Activated CD4-positive, alpha-beta T cell treated with anti-CD3 and anti-CD28 coated beads for 4 hours (primary cell): ENCODE results near the gene KCNAB2.

Experiments
- DNase-seq, 2 donors: peaks; one replicate each; pipeline ENCODE4 v3.0.0-alpha.2; 2020

Gene KCNAB2

GRCh38 chr1:6113116-6113515 is 67.4 kb downstream of the KCNAB2 start:
- DNase-seq: no peak

DNA sequence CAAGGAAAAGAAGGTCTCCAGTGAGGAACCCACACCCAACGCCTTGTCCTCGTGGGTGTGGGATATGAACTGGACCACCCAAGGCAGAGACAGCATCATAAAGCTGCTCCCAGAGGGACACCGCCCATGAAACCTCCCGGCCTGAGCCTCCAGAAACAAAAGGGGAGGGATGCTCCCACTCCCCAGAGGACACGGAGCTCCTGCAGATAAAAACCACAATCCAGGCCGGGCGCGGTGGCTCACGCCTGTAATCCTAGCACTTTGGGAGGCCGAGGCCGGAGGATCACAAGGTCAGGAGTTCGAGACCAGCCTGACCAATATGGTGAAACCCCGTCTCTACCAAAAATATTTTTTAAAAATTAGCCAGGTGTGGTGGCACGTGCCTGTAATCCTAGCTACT is 68.1 kb downstream of the KCNAB2 start:
- no peak for DNase-seq

- DNase-seq: no peak
Observed at GRCh38 chr1:6116137-6116536, 70.4 kb downstream of the KCNAB2 start.

DNA sequence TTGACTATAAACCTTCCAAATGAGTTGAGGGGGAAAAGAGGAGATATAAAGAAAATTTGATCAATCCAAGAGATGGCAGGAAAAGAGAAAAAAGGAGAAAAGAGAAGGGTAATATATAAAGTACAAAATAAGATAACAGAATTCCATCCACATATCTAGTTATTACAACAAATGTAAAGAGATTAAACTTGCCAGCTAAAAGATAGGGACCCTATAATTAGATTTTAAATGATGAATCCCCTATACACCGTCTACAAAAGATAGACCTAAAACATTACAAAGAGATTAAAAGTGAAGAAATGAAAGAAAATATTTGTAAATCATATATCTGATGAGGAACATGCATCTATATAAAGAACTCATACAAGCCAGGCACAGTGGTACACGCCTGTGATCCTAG is 71.4 kb downstream of the KCNAB2 start:
- DNase-seq: no peak

GRCh38 chr1:6117624-6118023 is 71.9 kb downstream of the KCNAB2 start:
- no peak for DNase-seq

DNA sequence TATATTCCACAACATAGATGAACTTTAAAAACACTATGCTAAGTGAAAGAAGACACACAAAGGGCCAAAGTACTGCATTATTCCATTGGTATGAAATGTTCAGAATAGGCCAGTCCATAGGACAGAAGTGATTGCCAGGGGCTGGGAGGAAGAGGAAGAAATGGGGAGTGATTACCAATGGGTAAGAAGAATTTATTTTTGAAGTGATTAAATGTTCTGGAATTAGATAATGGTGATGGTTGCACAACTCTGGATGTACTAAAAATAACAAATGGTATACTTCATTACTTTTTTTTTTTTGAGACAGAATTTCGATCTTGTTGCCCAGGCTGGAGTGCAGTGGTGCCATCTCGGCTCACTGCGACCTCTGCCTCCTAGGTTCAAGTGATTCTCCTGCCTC is 72.7 kb downstream of the KCNAB2 start:
- no peak for DNase-seq

DNA sequence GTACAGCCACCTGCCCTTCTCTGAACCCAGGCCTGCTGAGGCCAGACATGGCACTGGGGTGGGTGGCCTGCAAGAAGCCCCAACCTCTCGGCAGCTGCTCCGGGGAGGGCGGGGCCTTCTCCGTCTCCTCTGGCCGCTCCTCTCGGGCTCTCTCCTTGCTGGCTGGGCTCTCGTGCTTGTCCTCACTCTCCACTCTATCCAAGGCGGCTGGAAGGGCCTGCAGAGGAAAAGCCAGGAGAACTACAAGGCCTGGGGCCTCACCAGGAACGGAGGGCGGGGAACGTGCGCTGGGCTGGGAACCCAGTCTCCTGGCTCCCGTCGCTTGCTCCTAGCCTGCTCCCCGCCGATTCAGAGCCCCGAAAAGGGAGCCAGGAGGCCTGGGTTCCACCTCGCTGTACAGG is 75.3 kb downstream of the KCNAB2 start:
- DNase-seq: no peak

DNA sequence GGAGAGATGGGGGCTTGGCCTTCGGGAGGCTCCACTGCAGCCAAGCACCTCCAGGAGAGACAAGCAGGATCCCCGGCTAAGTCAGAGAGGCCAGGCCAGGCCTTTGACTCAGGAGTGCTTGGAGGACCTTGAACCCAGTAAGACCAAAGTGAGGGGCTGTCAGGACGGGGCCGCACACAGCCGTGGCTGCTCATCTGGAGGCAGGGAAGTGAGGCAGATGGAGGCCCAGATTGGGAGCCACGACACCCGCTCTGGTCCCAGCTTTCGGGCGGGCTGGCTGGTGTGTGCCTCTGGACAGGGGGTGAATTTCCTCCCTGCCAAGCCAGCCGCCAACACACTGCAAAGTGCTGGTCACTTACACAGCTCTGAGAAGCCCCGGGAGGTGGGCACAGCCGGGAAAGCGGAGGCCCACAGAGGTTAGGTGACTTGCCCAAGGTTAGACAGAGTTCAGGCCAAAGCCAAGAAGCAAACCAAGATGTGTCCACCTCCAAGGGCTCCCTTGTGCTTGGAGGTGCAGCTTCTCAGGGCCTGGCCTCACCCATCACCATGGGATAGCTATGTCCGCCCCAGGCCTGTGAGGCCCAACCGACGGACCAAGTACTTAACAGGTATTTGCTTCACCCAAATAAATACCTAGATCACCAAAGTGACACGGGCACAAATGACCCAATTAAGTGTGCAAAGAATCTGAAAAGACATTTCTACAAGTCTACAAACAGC is 76.1 kb downstream of the KCNAB2 start:
- no peak for DNase-seq

DNA sequence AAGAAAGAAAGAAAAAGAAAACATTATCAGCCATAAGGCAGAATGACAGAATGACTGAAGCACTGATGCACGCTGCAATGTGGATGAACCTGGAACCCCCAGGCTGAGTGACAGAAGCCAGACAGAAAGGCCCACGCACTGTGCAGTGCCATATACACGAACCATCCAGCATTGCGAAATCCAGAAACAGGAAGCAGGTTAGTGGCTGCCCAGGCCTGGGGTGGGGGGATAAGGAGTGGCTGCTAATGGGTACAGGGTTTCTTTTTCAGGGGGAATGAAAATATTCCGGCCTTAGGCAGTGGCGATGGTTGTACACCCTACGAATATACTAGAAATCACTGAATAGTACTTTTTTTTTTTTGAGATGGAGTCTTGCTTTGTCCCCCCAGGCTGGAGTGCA is 77.4 kb downstream of the KCNAB2 start:
- no peak for DNase-seq

GRCh38 chr1:6123816-6124215 is 78.1 kb downstream of the KCNAB2 start:
- DNase-seq: no peak

GRCh38 chr1:6124341-6124740 is 78.7 kb downstream of the KCNAB2 start:
- DNase-seq: no peak

- no peak for DNase-seq
Observed at GRCh38 chr1:6124746-6125365, 79.2 kb downstream of the KCNAB2 start.

DNA sequence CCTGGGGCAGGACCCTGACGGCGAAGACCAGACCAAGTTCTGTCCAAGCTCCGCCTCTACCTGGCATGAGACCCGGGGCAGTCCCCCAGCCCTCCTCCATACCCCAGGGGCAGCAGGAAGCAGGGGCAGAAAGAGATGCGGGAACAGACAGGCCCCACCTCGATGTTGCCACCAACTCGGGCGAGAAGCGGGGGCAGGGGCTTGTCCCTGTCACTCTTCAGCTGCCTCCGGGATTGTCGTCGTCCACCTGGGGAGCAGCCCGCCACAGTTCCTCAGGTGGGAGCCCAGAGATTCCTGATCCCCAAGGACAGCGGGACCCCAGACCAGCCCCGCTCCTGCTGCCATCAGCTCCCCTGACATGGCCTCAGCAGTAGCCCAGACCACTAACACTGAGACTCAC is 79.7 kb downstream of the KCNAB2 start:
- no peak for DNase-seq

- DNase-seq: no peak
Observed at GRCh38 chr1:6126028-6126427, 80.3 kb downstream of the KCNAB2 start.

DNA sequence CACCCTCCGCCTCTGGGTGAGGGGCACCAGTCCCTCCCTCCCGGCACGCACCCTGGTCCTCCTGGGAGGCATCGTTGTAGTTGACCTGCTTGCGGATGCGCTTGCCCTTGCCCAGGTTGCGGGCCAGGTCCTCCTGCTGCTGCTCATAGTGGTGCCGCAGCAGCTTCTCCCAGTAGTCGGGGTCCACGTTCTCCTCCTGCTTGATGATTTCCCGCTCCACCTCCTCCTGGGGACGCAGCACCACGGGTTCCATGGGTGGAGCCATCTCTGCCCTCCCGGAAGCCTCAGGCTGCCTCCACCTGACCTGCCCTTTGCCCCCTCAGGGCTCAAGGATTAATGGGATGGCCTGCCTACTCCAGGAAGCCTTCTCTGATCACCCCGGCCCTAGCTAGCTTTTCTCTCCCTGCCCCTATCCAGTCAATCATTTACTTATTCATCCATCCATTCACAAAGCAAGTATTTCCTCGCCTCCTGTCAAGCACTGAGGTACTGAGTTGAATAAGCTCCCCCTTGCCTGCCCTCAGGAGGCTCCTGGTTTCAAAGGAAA is 80.9 kb downstream of the KCNAB2 start:
- DNase-seq: no peak

GRCh38 chr1:6127587-6128163 is 82.0 kb downstream of the KCNAB2 start:
- DNase-seq: peak; percentile 66 to 67

- DNase-seq: no peak
Observed at GRCh38 chr1:6128276-6129081, 82.8 kb downstream of the KCNAB2 start.

DNA sequence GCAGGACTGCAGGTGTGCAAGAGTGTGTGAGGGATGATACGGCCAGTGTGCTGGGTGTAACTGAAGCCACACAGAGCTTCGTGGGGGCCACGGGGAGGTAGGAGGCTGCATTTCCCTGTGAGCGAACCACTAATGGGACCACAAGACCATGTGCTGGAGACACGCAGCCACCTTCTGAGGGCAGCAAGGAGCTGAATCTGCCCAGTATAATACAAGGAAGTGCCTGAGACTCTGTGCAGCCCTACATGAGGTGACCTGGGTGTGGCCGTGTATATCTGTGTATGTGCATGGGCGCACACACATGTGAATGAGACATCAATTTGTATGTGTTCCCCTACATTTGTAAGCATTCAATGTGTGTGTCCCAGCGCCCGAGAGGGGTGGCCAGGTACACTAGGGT is 83.6 kb downstream of the KCNAB2 start:
- no peak for DNase-seq

DNA sequence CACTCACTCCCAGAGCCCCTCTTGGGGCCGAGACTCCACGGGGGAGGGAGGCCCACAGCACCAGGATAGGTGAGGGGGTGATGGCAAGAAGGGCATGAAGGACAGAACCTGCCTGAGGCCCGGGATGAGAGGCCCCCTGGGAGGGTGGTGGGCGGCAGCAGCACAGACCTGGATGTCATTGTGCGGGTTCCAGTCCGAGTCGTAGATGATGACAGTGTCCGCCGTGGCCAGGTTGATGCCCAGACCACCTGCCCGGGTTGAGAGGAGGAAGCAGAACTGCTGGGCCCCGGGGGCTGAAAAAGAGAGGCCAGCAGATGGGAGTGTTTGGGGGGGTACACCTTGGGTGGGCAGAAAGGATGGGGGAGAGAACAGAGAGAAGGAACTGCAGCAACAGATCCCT is 84.3 kb downstream of the KCNAB2 start:
- no peak for DNase-seq

DNA sequence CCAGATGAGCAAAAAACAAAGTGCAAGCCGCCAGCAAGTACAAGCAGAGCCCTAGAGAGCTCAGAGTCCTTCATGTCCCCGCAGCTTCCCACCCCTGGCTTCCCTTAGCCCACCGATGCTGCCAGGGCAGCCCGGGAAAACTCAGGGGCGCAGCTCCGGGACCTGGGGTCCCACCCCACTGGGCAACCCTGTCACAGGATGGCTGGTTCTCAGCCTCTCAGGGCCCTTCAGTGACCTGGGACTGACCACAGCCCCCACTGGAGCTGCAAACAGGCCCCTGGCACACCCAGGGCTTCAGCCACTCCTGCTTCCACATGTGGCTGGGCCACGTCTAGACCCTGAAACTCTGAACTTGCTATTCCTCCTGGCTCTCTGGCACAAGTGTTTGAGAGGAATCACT is 84.9 kb downstream of the KCNAB2 start:
- no peak for DNase-seq

- no peak for DNase-seq
Observed at GRCh38 chr1:6131561-6131960, 85.9 kb downstream of the KCNAB2 start.

- DNase-seq: no peak
Observed at GRCh38 chr1:6133146-6133895, 87.6 kb downstream of the KCNAB2 start.

DNA sequence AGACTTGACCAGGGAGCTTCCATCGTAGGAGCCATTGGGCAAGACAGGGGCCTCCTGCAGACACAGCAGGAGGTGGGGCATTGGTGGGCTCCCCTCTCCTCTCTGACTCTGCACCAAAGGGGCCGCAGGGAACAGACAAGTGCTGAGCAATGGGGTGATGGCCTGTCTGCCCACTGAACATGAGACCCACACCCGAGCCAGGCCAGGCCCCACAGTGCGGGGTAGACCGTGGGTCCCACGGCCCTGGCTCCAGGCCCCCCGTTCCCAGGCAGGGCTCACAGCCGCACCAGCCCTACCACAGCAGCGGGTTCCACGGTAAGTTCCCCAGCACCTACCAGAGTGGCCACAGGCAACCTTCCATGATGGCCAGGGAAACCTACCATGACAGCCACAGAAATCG is 88.5 kb downstream of the KCNAB2 start:
- DNase-seq: no peak
